Endothelial cell of umbilical vein (primary cell): ENCODE results near the gene ITGA11. TPM values are rescaled to one million over a fixed set of nuclear protein-coding genes. Genes with fewer than 3 reads are reported as not detected.

Source experiments
- BruUV-seq: library from RNA; stranded (reverse); fragments of 400-500 nt; replicated peaks from 2 replicates; lab custom pipeline; 2021; lab: Mats Ljungman, UMichigan
- CTCF ChIA-PET: fragments of 300-600, 350-600 bp; sonication (Branson Sonifier 250); formaldehyde crosslinking; loops from one replicate; lab custom pipeline; 2021; ENCODE audit warnings: antibody characterized with exemption, inconsistent platforms; lab: Charles Lee
- POLR2A ChIA-PET: fragments of 300-600, 350-600 bp; sonication (Branson Sonifier 250); formaldehyde crosslinking; loops from one replicate; lab custom pipeline; 2021; ENCODE audit warnings: antibody characterized with exemption, inconsistent platforms; lab: Charles Lee
- DNase-seq: peaks from one replicate; pipeline ENCODE4 v3.0.0-alpha.2; 2011; ENCODE audit warnings: low read depth, low spot score
- FAIRE-seq: peaks from 2 replicates; lab custom pipeline; 2011; peaks lifted over from hg19 to GRCh38; lab: Jason Lieb, UNC
- H2AFZ ChIP-seq: 2 replicates; pipeline ENCODE4 v1.6.0; 2012; ENCODE audit warnings: low read depth, low read length, control low read depth, inconsistent platforms
- H3K27ac ChIP-seq: 2 replicates; pipeline ENCODE4 v1.5.1; 2011; ENCODE audit warnings: low read depth, mild to moderate bottlenecking, control low read depth, low read length, moderate library complexity; ENCODE audit not compliant: insufficient read depth
- H3K27me3 ChIP-seq, 2 experiments: 2 replicates each; pipeline versions ENCODE4 v1.6.0 to v1.6.1; 2011; ENCODE audit warnings: low read length in 2 of 2, mixed read lengths in 1 of 2; ENCODE audit not compliant: control insufficient read depth in 2 of 2, insufficient read depth in 2 of 2
- H3K36me3 ChIP-seq, 2 experiments: 2 replicates in 1 of 2; 3 replicates in 1 of 2; pipeline ENCODE4 v1.5.1; 2011; ENCODE audit warnings: low read length in 2 of 2, mild to moderate bottlenecking in 1 of 2, moderate library complexity in 1 of 2; ENCODE audit not compliant: control insufficient read depth in 2 of 2, insufficient read depth in 2 of 2; ENCODE audit errors: extremely low read depth in 1 of 2
- H3K4me1 ChIP-seq: 3 replicates; pipeline ENCODE4 v1.5.1; 2011; ENCODE audit warnings: mild to moderate bottlenecking, low read length; ENCODE audit not compliant: control insufficient read depth, insufficient read depth; ENCODE audit errors: extremely low read depth
- H3K4me2 ChIP-seq: 2 replicates; pipeline ENCODE4 v1.6.1; 2011; ENCODE audit warnings: low read length, control low read depth, mixed read lengths; ENCODE audit not compliant: insufficient read depth
- H3K4me3 ChIP-seq, 3 experiments: fragments of 200-600 bp in 1 of 3; sonication (generic), shearing (Covaris generic) in 1 of 3; replicated peaks in 1 of 3; 2 replicates each; pipeline ENCODE4 v1.5.1; 2011 to 2016; ENCODE audit warnings: control low read depth in 3 of 3, low read length in 3 of 3, mild to moderate bottlenecking in 2 of 3, inconsistent platforms in 1 of 3, low read depth in 1 of 3, moderate library complexity in 1 of 3; ENCODE audit not compliant: insufficient read depth in 1 of 3
- H3K79me2 ChIP-seq: 2 replicates; pipeline ENCODE4 v1.6.0; 2012; ENCODE audit warnings: low read length, inconsistent platforms; ENCODE audit not compliant: control insufficient read depth, insufficient read depth
- H3K9ac ChIP-seq: replicated peaks from 2 replicates; pipeline ENCODE3; 2011; ENCODE audit warnings: low read length, control low read depth; ENCODE audit not compliant: insufficient read depth; ENCODE audit errors: extremely low read depth
- H3K9me1 ChIP-seq: replicated peaks from 3 replicates; pipeline ENCODE4 v1.6.0; 2011; ENCODE audit warnings: mild to moderate bottlenecking, low read length; ENCODE audit not compliant: control insufficient read depth, insufficient read depth; ENCODE audit errors: extremely low read depth
- H3K9me3 ChIP-seq: replicated peaks from 2 replicates; pipeline ENCODE4 v1.5.1; 2012; ENCODE audit warnings: low read length, inconsistent platforms; ENCODE audit not compliant: control insufficient read depth, insufficient read depth
- H4K20me1 ChIP-seq: replicated peaks from 2 replicates; pipeline ENCODE3; 2011; ENCODE audit warnings: mild to moderate bottlenecking, low read length; ENCODE audit not compliant: control insufficient read depth, insufficient read depth; ENCODE audit errors: extremely low read depth
- EZH2 ChIP-seq: IDR thresholded peaks from 2 replicates; pipeline ENCODE4 v1.6.1; 2012; ENCODE audit warnings: borderline replicate concordance, low read depth, mild to moderate bottlenecking, moderate library complexity, low read length, inconsistent platforms; ENCODE audit not compliant: severe bottlenecking
- FOS ChIP-seq: IDR thresholded peaks from 2 replicates; pipeline ENCODE4 v1.6.1; 2011; ENCODE audit warnings: mild to moderate bottlenecking, low read length, moderate library complexity, borderline replicate concordance; ENCODE audit not compliant: insufficient read depth
- GATA2 ChIP-seq: IDR thresholded peaks from 2 replicates; pipeline ENCODE4 v1.7.0; 2011; ENCODE audit warnings: low read depth, mild to moderate bottlenecking, moderate library complexity, mixed read lengths, low read length; ENCODE audit not compliant: insufficient read length, insufficient read depth
- JUN ChIP-seq: IDR thresholded peaks from 2 replicates; pipeline ENCODE4 v1.6.1; 2011; ENCODE audit warnings: borderline replicate concordance, low read depth; ENCODE audit not compliant: insufficient read length, insufficient read depth
- MYC ChIP-seq: IDR thresholded peaks from one replicate; pipeline ENCODE4 v1.6.1; 2011; ENCODE audit warnings: mild to moderate bottlenecking, low read depth, low read length
- POLR2A ChIP-seq: IDR thresholded peaks from 2 replicates; pipeline ENCODE4 v1.6.1; 2012; ENCODE audit warnings: low read depth, mild to moderate bottlenecking, control low read depth, low read length
- POLR2AphosphoS5 ChIP-seq: IDR thresholded peaks from 2 replicates; pipeline ENCODE4 v1.6.1; 2012; ENCODE audit warnings: low read depth, mild to moderate bottlenecking, control low read depth, low read length, moderate library complexity; ENCODE audit not compliant: insufficient read depth
- dilution Hi-C: fragments of 300-500 bp; cut with MboI; formaldehyde crosslinking; loops from one replicate; pipeline ENCODE4 v1.15.0; 2019; ENCODE audit warnings: low sequenced_read_pairs; ENCODE audit not compliant: extremely low pct_ligation_motif_present
- intact Hi-C: fragments of 100-400 bp; cut with micrococcal nuclease; formaldehyde crosslinking; loops from one replicate; pipeline ENCODE4 v1.10.0; 2022
- polyA plus RNA-seq, 4 experiments: library from polyadenylated mRNA; depleted of rRNA in 3 of 4; stranded (reverse) in 3 of 4; unstranded in 1 of 4; fragments of >200 nt; gene quantifications; 2 replicates each; pipeline versions ENCODE4 v1.2.1 to v1.2.3, GENCODE V29; 2011 to 2012; ENCODE audit warnings: missing spikeins in 1 of 4
- total RNA-seq: library from RNA; stranded (reverse); gene quantifications from 2 replicates; pipeline ENCODE4 v1.2.3, GENCODE V29; 2021
- TF ChIP-seq, protein P1 (sequence below): IDR thresholded peaks from 2 replicates; pipeline ENCODE4 v1.6.1; 2011; ENCODE audit not compliant: insufficient read depth, insufficient read length
- TF ChIP-seq, protein P2 (sequence below), 2 donors: IDR thresholded peaks; 1 replicate in 1 of 2; 2 replicates in 1 of 2; pipeline ENCODE4 v1.5.1; 2011; ENCODE audit warnings: low read length in 2 of 2, mild to moderate bottlenecking in 2 of 2, moderate library complexity in 2 of 2, control low read depth in 1 of 2, inconsistent platforms in 1 of 2, low read depth in 1 of 2; ENCODE audit not compliant: insufficient read depth in 1 of 2; ENCODE audit errors: extremely low read depth in 1 of 2

Gene ITGA11
- total and polyA plus RNA-seq, 2 donors (not counting 3 experiments of a cell fraction or from before 2014, with no cell fraction given) = 0.18 to 1.0 TPM

DNA sequence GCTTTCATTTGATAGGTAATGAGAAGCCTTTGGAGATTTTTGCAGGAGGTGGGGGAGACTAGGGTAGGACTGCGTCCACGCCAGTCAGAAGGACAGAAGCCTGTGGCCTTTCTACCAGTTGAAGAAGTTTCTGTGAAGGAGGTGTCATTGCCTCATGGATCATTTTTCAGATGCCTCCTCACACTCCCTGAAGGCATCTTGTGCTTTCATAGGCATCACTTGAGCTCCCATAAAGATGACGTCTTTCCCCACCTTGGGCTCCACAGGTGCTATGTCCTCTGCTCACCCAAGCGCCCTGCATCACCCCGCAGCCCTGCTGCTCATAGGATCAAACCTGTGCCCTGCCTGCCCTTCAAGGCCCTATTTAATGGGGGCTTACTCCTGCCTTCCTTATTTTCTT is 7.5 kb upstream of the ITGA11 start:
- Histone ChIP-seq H3K9ac (no peak overlapping the region), H3K27ac (no peak overlapping the region), H2AFZ (no peak overlapping the region), H4K20me1 (no peaks in the 10 kb centered on the region), H3K27me3 (peaks cover 52 to 82% of the 10 kb centered on the region in 2 experiments), H3K9me1 (no peaks in the 10 kb centered on the region), H3K36me3 (no peaks in the 10 kb centered on the region), H3K79me2 (no peaks in the 10 kb centered on the region), H3K4me3 (no peak overlapping the region), H3K4me1 (no peaks in the 10 kb centered on the region), H3K4me2 (no peak overlapping the region), H3K9me3 (no peaks in the 10 kb centered on the region)
- POLR2A ChIA-PET = no interaction called here
- dilution Hi-C loops = no loop called here
- intact Hi-C loops = no loop called here
- DNase-seq (no peak), FAIRE-seq (no peak)
- no TSS peak for BruUV-seq
- CTCF ChIA-PET = no interaction called here
- TF ChIP-seq POLR2A (no peak), JUN (no peak), MYC (no peak), POLR2AphosphoS5 (no peak), GATA2 (no peak)
- TF ChIP-seq, protein P1, sequence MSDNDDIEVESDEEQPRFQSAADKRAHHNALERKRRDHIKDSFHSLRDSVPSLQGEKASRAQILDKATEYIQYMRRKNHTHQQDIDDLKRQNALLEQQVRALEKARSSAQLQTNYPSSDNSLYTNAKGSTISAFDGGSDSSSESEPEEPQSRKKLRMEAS = no peak

DNA sequence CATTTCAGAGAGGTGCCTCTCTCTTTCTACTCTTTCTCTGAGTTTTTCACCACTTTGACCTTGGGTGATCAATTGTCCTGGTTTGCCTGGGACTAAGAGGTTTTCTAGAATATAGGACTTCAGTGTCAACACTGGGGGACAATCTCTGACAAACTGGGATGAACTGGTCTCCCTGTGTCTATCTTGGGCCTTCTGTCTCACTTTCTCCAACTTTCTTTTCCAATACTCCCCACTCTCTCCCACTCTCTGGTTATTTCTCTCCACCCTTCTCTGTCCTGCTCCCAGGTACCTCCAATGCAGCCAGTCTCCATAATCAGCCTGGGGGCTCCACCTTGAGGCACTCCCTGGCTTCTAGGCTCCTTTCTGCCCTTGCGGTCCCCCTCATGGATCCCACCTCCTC is 4.7 kb upstream of the ITGA11 start:
- Histone ChIP-seq H3K79me2 (no peaks in the 10 kb centered on the region), H3K4me2 (no peak overlapping the region), H3K4me3 (no peak overlapping the region), H3K27ac (no peak overlapping the region), H3K4me1 (peaks cover 7% of the 10 kb centered on the region), H3K9me1 (no peaks in the 10 kb centered on the region), H3K9ac (no peak overlapping the region), H3K36me3 (no peaks in the 10 kb centered on the region), H4K20me1 (no peaks in the 10 kb centered on the region), H3K9me3 (no peaks in the 10 kb centered on the region), H3K27me3 (peaks cover 62 to 83% of the 10 kb centered on the region in 2 experiments), H2AFZ (no peak overlapping the region)
- ChIA-PET CTCF (no interaction called here), POLR2A (no interaction called here)
- no peak for FAIRE-seq
- TF ChIP-seq, protein P1 = no peak
- TF ChIP-seq FOS (no peak), EZH2 (no peak), POLR2A (no peak), GATA2 (no peak), POLR2AphosphoS5 (no peak), MYC (no peak), JUN (no peak)
- TF ChIP-seq, protein P2, sequence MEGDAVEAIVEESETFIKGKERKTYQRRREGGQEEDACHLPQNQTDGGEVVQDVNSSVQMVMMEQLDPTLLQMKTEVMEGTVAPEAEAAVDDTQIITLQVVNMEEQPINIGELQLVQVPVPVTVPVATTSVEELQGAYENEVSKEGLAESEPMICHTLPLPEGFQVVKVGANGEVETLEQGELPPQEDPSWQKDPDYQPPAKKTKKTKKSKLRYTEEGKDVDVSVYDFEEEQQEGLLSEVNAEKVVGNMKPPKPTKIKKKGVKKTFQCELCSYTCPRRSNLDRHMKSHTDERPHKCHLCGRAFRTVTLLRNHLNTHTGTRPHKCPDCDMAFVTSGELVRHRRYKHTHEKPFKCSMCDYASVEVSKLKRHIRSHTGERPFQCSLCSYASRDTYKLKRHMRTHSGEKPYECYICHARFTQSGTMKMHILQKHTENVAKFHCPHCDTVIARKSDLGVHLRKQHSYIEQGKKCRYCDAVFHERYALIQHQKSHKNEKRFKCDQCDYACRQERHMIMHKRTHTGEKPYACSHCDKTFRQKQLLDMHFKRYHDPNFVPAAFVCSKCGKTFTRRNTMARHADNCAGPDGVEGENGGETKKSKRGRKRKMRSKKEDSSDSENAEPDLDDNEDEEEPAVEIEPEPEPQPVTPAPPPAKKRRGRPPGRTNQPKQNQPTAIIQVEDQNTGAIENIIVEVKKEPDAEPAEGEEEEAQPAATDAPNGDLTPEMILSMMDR (IDR thresholded peaks at IDR 0.05; ENCODE audit: extremely low read depth in 1 of 2, insufficient read depth in 1 of 2, low read depth in 1 of 2, low read length in 2 of 2) = no peak
- no TSS peak for BruUV-seq
- intact Hi-C loops = no loop called here
- dilution Hi-C loops = no loop called here
- DNase-seq = no peak
